Measurements from ENCODE around the gene PCDH10. TPM values are rescaled to one million over a fixed set of nuclear protein-coding genes. Genes with fewer than 3 reads are reported as not detected.
"Not testable (repeated sequence)": the region's sequence is repeated elsewhere in the genome, so short reads cannot be mapped to it uniquely, and the experiment has no call there.

Gene PCDH10
- total RNA-seq, 1 donor from 2014 or later: under 0.01 TPM

DNA sequence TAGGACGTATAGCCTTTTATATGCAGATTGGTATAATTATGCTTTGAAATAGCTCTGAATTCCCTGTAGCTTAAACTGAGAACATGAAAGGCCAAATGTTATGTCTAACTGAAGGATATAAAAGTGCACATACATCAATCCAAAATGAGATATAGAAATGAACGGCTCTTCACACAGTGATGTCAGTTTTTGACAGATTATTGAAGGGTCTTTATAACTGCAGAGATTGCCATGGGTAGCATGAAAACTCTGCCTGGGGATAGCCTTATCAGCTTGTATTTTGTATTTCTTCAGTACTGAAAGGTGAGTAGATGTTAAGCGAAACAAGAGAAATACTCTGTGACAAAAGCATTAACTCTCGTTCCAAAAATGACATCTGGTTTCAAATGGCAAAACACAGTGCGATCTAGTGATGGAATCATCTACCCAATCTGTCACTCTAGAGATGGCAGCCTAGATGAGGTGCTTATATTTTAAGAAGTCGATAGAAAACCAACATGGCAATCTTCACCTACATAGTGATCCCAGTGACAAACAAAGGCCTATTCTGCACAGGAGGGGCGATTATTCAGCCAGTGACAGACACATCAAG lies 59.7 kb downstream of the PCDH10 start:
- DNase-seq (ENCODE audit: low read depth) (no peak), FAIRE-seq (no peak)
- no peak for TF ChIP-seq CTCF (IDR thresholded peaks at IDR 0.05; ENCODE audit: insufficient read depth, low read length, severe bottlenecking)
- Histone ChIP-seq H3K27me3 (ENCODE audit: control insufficient read depth, insufficient read depth, low read length) (no peaks in the 10 kb centered on the region), H3K36me3 (ENCODE audit: control insufficient read depth, insufficient read depth, low read length) (no peaks in the 10 kb centered on the region), H3K4me3 (ENCODE audit: low read depth, low read length) (no peak overlapping the region)

DNA sequence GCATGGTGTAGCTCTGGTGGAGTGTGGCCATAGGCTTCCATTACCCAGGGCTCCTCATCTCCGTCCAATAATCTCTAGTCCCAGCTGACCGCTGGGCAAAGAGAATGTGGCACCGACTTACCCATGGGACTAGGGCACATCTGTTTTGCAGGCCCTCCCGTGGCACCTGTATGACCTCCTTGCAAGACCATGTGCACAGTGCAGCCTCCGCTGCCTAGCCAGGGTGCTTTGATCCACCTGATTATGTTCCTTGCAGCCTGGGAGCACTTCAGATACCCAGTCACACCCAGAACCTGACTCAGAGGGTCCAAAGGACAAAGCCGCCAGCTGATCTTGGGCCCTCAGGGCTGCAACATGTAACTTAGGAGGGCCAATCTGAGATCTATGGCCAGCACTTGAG lies 84.8 kb downstream of the PCDH10 start:
- no peaks in the 10 kb centered on the region for H3K36me3 ChIP-seq (ENCODE audit: control insufficient read depth, insufficient read depth, low read length)
- no peak overlapping the region for H3K4me3 ChIP-seq (ENCODE audit: low read depth, low read length)
- FAIRE-seq (no peak), DNase-seq (ENCODE audit: low read depth) (no peak)
- TF ChIP-seq CTCF (IDR thresholded peaks at IDR 0.05; ENCODE audit: insufficient read depth, low read length, severe bottlenecking): no peak
- H3K27me3 ChIP-seq (ENCODE audit: control insufficient read depth, insufficient read depth, low read length): no peaks in the 10 kb centered on the region

DNA sequence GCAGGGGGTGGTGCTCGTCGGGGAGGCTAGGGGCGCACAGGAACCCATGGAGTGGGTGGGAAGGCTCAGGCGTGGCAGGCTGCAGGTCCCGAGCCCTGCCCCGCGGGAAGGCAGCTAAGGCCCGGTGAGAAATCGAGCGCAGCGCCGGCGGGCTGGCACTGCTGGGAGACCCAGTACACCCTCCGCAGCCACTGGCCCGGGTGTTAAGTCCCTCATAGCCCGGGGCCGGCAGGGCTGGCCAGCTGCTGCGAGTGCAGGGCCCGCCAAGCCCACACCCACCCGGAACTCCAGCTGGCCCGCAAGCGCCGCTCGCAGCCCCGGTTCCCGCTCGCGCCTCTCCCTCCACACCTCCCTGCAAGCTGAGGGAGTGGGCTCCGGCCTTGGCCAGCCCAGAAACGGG lies 91.4 kb downstream of the PCDH10 start:
- H3K27me3 ChIP-seq (ENCODE audit: control insufficient read depth, insufficient read depth, low read length); FAIRE-seq; DNase-seq (ENCODE audit: low read depth); H3K4me3 ChIP-seq (ENCODE audit: low read depth, low read length); H3K36me3 ChIP-seq (ENCODE audit: control insufficient read depth, insufficient read depth, low read length): not testable (repeated sequence)
